Stimulated activated CD8-positive, alpha-beta memory T cell treated with anti-CD3 and anti-CD28 coated beads, Interleukin-15, amount 100 ng/mL, for 24 hours (primary cell): ENCODE data around the gene GNA12.

Experiments
- DNase-seq: peaks from one replicate; pipeline ENCODE4 v3.0.0-alpha.2; 2020; ENCODE audit warnings: low read depth

The GNA12 gene

DNA sequence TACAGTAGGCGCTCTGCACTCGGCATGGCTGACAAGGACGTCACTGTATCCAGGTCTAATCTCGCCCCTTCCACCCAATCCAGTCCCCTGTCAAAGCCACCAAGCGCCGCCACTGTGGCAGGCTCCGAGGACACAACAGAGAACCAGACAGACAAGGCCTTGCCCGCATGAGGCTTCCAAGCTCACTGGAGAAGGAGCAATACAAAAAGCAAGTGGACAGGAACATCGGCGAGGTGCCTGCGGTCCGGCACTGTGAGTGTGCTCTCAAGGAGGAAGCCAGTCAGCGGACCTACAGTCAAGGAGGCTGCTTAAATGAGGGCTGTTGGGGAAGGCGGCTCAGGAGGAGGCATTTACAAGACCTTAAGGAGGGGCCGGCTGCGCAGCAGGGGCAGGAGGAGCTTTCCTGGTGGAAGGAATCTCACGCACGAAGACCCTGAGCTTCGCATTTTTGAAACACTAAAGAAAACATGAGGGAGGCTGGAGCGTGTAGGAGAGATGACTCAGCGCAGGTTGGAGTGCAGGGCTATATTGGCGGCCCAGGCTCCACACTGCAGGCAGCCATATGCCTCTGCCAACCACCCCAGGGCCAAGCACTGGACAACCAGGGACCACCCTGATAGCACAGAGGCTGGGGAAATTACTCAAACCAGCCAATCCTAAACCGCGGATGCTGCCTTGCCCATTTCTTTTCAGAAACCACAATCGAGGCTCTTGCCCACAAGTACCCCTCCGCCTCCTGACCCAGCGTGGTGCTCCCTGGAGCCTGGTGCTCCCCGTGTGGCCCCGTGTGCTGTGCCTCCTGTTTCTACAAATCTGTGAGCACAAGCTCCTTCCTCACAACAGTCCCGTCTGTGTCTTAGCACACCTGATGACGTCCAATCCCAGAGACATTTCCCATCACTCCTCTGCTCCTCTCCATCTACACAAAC, 28.9 kb downstream of the GNA12 start:
- no peak for DNase-seq

DNA sequence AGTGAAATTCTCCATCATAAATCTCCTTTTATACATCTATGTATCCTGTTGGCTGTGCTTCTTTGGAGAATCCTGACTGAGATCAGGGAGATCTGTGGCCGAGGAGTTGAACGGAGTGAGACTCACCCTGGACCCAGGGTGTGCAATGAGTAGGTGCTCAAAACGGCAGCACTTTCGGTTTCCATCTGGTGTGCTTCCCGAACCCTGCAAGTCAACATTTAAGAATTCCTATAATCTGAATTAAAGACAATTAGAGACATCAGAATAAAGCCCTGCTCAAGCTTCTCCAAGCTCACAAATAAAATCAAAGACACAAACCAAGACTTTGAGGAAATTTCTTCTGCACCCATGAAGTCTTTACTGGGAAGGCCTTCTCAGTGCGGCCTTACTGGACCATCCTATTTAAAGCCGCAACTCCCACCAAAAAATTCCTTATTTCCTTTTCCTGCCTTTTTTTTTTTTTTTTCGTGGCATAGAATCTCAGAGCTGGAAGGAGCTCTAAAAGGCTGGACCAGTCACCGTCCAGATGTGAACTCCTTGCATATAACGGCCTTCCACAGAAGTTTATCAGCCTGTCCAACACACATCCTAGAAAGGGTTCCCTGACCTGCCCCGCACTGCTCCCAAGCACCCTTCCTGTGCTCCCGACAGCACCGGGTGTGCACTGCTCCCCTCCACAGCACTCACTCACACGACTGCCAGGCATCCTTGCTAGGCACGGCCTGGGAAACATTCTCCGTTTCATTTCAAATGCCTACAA, 29.7 kb downstream of the GNA12 start:
- DNase-seq = no peak

DNA sequence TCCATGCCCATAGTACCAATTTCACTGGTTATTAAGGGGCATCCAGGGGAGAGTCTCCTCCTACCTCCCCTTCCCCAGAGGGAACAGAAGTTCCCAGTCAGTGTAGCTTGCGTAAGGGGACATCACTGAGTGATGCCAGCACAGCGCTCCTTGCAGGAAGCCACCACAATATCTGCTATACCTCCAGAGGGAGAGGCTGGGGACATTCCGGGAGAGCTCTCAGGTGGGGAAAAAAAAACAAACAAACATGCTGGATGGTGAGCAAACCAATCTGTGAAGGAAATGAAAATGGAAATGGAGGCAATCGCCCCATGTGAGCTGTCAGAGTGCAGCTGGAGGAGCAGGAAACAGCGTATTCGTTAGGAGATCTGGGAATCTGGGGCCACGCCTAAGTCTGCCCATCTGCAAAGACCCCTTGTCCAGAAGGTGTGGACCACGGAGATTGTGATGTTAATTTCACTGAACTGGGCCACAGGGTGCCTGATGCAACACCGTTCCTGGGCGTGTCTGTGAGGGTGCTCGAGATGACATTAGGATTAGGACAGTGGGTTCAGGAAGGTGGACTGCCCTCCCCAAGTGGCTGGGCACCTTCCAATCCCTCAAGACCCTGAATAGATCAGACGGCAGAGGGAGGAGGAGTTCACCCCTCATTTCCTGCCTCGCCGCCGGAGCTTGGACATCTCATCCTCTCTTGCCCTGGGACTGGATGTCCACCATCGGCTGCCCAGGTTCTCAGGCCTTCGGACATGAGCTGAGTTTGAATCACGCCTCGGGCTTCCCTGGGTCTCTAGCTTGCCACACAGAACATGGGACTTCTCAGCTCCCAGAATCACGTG, 30.5 kb downstream of the GNA12 start:
- DNase-seq = no peak

DNA sequence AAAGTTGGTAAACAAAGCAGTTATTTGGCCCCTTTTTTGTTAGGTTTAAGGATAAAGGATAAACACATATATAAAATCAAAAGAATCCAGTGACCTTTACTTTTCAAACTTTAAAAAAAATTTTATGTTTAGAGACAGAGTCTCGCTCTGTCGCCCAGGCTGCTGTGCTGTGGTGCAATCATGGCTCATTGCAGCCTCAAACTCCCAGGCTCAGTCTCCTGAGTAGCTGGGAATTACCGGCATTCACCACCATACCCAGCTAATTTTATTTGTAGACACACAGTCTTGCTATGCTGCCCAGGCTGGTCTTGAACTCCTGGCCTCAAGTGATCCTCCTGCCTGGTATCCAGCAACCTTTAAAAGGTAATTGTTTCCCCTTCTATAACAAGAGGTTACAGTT, 31.3 kb downstream of the GNA12 start:
- no peak for DNase-seq

DNA sequence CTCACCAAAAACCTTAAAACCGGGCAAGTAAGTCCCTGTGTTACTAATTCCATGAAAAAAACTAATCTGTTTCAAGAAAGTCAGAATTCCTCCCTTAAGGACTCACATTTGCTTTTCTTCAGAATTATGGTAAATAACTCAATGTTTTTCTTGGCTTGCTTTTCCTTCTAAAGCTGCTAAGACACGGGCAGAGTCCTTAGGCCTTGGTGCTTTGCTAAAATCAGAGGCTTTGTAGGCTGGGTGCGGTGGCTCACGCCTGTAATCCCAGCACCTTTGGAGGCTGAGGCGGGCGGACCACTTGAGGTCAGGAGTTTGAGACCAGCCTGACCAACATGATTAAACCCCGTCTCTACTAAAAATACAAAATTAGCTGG, 32.0 kb downstream of the GNA12 start:
- DNase-seq = no peak

DNA sequence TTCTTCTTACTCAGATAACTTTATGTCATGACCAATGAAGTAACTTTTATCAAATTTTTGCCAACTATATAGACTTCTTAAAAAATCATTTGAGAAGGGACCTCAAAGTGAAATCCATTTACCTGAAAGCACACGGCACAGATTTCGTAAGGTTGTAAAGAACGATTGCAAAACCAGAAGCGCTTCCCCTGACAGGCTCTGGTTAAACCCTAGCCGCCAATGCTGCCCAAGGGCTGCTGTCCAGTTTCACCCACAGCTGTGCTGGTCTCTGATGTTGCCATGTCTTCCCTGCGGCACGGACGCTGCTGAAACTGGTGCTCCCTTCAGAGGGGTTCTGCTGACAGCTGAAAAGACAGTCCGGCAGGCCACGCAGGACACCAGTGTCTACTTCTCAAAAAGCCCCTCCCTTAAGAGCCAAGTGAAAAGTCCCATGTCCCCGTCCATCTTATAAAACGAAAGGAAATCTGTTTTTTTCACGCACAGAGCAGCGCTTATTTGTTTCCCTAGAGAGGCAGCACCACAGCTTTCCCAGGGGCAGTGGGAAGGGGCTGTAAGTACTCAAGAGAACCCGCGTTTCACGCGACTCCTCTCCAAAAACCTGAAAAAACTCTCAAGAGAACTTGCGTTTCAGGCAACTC, 32.5 kb downstream of the GNA12 start:
- no peak for DNase-seq

DNA sequence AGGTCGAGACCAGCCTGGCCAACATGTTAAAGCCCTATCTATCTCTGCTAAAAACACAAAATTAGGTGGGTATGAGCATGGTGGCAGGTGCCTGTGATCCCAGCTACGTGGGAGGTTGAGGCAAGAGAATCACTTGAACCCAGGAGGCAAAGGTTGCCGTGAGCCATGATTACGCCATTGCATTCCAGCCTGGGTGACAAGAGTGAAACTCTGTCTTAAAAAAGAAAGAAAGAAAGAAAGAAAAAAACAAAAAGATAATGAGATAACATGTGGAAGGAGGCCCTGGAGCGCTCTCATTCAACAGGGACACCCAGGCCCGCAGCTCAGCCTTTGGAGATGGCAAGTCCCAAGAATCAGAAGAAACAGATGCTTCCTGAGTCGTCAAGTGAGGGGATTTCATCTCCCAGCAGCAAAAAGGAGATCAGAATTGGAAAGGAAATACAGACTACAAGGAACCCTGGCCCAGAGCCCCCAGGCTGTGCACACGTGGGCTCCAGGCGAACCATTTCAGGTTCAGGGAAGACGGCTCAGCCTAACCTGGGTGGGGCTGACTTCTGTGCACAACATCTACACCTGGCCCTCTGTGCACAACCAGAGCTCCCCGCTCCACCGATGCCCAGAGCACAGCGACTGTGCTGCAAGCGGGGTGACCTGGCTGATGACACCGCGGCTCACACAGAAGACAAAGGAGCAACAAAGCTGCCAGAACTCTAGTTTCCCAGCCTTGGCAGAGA, 33.3 kb downstream of the GNA12 start:
- no peak for DNase-seq

DNA sequence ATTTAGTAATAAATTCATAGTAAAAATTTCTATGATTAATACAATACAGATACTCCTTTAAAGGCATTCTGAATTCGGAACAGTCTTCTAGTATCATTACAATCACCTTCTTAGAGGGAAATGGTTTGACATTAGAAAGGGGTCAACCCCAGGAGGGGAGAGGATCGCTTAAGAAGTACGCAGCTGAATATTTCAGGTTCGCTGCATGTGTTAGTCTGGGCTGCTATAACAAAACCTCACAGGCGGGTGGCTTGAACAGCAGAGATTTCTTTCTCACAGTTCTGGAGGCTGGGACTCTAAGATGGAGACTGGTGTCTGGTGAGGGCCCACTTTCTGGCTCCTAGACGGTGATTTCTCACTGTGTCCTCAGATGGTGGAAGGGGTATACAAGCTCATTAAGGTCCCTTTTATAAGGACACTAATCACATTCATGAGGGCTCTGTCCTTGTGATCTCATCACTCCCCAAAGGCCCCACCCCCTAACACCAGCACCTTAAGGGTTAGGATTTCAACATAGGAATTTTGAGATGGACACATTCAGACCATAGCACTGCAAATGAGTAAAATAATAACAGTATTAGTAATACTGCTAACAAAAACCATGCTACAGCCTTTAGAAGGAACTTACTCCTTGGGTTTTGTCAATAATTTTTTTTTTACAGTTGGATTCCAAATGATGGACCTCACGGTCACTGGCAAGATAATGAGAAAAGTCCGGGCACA, 34.0 kb downstream of the GNA12 start:
- DNase-seq = no peak

DNA sequence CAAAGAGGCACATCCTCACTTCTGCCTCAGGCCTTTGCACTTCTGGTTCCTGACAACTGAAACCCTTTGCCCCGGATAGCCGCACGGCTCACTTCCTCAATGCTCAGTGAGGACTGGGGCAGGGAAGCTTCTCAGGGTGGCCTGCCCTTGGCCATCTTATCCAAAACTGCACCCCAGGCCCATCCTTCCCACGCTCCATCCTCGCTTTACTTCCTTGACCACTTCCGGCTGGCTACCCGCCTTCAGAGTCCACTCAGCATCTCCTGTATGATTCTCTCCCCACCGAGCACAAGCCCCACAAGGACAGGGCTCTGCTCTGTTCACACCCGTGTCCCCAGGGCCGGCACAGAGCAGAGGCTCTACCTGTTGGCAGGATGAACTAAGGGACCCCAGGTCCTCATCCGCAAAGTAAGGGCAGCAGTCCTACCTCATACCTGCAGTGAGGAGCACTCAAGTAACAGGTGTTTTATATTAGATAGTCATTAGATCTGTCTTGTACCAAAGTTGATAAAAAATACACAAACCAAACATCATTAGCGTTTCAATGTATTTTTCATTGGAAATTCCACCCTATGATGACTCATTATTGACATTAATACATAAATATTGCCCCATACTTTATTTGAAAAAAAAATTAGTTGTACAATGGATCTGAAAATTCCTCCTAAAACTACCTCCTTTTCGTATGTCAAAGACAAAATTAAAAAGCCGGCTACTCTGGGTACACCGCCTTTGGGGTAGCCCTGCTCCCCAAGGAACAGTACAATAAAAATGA, 35.0 kb downstream of the GNA12 start:
- no peak for DNase-seq

DNA sequence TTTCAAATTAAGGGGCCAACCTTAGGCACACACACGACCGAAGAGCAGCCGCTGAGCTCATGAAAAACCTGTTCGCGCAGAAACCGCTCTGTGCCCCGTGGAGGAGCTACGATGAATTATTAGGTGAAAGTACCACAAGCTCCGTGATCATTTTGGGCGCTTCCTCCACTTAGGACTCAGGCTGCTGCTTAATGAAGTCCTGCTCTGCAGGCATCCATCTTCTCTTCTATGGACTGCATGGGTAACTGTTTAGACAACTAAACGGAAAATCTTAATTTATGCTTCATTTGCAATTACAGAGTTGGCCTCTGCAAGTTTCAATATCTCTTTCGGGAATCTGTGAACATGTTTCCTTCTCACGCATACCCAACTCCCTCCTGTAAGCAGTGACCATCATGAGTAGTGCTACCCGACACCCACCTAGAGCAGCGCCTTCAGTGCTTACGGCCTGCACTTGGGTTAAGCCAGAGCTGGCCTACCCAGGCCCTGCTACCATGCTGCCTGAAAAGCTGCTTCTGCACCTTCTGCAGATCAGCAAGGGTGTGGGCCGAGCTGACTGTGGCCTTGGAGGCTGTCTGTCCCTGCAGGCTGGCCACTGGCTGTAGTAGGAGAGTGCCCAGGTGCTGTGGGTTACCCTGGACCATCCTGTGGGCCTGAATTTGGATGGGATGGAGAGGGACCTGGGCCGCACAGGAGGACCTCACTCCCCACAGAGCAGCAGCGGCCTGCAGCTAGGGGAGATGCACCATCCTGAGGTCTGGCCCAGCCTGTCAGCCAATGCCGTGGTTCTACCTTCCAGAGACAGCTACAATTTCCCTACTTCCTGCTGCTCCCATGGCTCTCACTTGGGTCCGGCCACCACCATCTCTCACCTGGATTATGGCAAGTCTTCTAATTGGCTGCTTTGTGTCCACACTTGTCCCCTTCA, 36.0 kb downstream of the GNA12 start:
- no peak for DNase-seq

DNA sequence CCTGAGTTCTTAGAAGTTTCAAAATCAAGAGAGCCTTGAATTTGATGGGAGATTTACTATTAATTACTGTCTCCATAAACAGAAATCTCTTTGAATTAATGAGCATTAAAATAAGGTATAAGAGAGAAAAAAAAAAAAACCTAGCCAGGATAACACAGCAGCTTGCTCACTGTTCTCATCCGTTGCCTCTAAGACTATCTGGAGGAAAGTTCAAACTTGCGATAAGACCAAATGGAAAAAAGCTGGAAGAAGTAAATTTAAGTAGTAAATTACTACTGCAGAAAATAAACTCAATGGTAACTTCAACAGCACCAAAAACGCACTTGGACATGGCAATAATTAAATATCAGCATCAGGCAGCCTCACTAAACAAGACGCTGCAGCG, 36.7 kb downstream of the GNA12 start:
- DNase-seq = no peak

DNA sequence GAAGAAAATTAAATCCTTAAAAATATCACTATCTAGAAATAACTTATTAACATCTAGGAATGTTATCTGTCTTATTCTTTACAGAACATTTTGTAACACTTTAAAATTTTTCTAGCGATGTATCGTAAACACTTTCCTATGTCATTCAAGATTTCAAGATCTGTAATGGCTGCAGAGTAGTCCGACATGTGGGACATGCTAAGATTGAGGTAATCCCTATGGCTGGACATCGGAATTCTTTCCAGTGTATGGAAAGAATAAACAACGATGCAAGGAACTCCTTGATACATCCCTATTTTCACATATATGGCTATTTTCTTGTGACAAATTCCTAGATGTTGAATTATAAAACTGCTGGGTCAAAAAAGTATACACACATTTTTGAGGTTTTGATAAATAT, 37.5 kb downstream of the GNA12 start:
- no peak for DNase-seq

DNA sequence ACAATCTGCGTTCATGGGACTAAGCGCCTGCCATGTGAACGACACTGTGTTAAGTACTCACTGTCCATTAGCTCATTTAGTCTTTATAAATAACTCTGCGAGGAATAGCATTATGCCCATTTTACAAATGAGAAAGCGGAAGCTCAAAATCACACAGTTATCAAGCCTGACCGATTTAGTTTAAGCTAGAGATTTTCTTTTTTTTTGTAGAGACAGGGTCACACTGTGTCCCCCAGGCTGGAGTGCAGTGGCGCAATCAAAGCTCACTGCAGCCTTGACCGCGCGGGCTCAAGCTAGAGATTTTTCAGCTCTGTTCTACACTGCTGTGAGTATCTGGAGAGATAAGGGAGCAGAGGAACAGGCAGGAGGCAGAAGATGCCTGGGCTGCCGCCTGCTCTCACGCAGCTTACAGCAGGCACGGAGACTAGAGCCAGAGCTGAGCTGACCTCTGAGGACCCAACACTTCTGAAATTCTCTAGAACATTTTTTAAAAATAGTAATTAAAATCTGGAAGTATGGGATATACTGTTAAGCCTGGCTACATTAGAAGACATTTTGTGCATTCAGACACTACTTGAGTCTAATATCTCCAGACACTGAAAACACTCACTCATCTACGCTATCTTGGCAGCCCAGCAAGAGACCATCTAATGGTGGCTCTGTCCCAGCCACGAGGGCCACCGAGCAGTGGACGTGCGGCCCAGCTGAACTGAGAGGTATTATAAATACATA, 38.7 kb downstream of the GNA12 start:
- no peak for DNase-seq

DNA sequence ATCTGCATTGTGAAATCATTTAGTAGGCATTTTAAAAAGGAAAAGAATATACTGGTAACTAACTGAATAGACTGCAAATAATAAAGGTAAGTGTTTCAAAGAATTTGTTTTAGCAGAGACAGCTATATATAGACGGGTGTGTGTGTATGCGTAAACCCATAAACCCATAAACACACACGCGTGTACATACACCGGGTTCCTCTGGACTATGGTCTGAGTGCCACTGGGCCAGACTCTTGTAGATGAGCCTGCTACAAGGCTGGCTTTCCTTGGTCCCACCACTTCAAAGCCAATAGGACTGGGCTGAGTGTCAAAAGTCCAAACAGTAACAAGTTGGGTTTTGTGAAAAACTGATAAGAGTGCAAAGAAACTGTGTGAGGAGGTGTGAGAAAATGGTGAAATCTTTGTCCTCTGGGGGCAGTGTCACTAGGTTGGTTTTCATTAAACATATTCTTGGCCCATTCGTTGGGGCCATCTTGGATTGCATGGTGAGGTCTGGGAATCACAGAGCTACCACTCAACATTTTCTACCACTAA, 39.8 kb downstream of the GNA12 start:
- DNase-seq = no peak

DNA sequence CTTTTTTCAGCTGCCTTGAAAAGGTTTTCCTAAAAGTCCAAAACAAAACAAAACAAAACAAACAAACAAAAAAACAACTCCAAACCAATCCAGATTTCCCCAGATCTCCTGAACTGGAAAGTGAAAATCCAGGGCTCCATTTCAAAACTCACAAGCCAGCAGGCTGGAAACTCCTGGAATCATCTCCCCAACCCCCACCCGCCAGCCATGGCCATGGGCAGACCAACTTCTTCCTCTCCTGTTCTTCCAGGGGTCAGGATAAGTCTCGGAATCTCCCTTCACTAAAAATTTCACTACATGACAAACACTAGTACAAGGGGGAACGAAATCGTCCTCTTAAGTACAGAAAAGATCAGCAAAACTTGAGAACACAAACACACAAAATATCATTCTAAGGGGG, 40.4 kb downstream of the GNA12 start:
- no peak for DNase-seq

DNA sequence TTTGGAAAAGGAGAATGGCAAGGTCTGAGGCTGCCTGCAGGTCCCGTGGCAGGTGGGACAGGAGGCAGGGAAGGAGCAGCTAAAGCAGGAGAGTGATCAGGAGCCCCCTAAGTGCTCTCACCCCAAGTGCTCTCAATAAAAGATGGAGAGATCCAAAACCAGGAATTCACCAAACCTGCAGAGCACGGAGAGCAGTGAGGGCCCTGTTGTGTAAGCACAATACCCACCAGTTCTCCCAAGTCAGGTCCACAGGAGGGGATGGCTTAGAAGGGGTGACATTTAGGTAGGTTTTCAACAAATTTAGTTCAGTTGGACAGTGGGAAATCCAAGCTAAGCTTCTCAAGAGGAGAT, 40.8 kb downstream of the GNA12 start:
- no peak for DNase-seq

DNA sequence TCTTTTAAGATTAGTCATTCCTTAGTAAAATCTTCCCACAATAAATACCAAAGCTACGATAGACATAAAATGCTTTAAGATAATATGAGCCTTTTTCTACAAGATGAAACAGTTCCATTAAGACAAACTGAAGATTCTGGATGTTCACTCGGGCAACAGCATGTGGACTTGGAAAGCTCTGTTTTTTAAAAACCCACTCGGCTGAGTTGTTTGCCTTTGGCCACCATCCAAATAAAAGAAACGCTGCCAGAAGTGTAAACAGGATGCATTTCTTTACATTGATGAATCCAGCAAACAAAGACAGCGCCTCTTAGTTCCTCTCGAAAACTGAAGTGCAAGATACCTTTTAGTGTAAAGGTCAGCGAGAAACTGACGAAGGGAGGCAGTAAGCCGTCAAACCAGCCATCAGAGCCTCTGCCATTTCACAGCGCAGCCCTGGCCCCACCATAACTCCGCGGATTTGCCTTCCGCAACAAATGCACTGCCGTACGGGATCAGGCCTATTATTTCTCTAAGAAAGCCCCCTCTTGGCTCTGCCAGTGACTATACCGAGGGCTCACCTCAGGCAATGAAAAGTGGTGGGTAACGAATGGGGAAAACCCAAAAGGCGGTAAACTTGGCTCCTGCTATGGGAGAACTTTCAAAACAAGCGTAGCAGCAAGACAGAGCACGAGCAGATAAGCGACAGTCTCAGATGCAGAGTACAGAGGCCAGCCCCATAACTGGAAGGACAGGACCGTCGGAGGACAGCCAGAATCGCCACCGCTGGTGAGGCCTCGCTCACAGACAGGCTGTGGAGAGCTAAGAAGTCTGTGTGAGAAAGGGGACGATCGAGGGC, 41.4 kb downstream of the GNA12 start:
- no peak for DNase-seq
